Measurements from ENCODE around the gene ATP6V0E2. TPM values are rescaled to one million over a fixed set of nuclear protein-coding genes. Genes with fewer than 3 reads are reported as not detected.
A peak's percentile ranks its signal among the peaks of the same experiment; 100 is the strongest.

ATP6V0E2 gene
- total RNA-seq: 132 and 220 TPM in 2 replicates
- 115 and 116 TPM in 2 replicates for polyA plus RNA-seq

- DNase-seq (ENCODE audit: low read depth in 1 of 2, low spot score in 1 of 2): peak; percentile 92 to 97
- H3K4me1 ChIP-seq (ENCODE audit: low read depth): no peaks in the 10 kb centered on the region
- no peak for TF ChIP-seq CTCF (IDR thresholded peaks at IDR 0.05; ENCODE audit: low read depth, low read length)
- H3K27me3 ChIP-seq: peaks cover 17% of the 10 kb centered on the region
- peak within 1 kb of the TSS; percentile 62 for H3K4me3 ChIP-seq
- H3K36me3 ChIP-seq: no peaks in the 10 kb centered on the region
- H3K9me3 ChIP-seq (ENCODE audit: low read depth): no peaks in the 10 kb centered on the region
- H3K27ac ChIP-seq: peak within 1 kb of the TSS; percentile 60
Measured at GRCh38 chr7:149873074-149873969, at the start of gene ATP6V0E2. TSS of gene ATP6V0E2 (plus strand) at chr7:149873969. CDS start at chr7:149874066, 97 bp downstream.

GRCh38 chr7:149824301-149824741 is 49.4 kb upstream of the ATP6V0E2 start:
- Histone ChIP-seq H3K4me3 (no peak overlapping the region), H3K27me3 (no peaks in the 10 kb centered on the region), H3K36me3 (peaks cover 4% of the 10 kb centered on the region), H3K4me1 (ENCODE audit: low read depth) (no peaks in the 10 kb centered on the region), H3K9me3 (ENCODE audit: low read depth) (no peaks in the 10 kb centered on the region), H3K27ac (no peak overlapping the region)
- DNase-seq (ENCODE audit: low read depth in 1 of 2, low spot score in 1 of 2): no peak
- no peak for TF ChIP-seq CTCF (IDR thresholded peaks at IDR 0.05; ENCODE audit: low read depth, low read length)

- Histone ChIP-seq H3K27me3 (no peaks in the 10 kb centered on the region), H3K9me3 (ENCODE audit: low read depth) (no peaks in the 10 kb centered on the region), H3K36me3 (peaks cover 4% of the 10 kb centered on the region), H3K27ac (no peak overlapping the region), H3K4me3 (no peak overlapping the region), H3K4me1 (ENCODE audit: low read depth) (no peaks in the 10 kb centered on the region)
- no peak for DNase-seq (ENCODE audit: low read depth in 1 of 2, low spot score in 1 of 2)
- TF ChIP-seq CTCF (IDR thresholded peaks at IDR 0.05; ENCODE audit: low read depth, low read length): no peak
Measured at GRCh38 chr7:149824748-149825566, 48.8 kb upstream of the ATP6V0E2 start.

DNA sequence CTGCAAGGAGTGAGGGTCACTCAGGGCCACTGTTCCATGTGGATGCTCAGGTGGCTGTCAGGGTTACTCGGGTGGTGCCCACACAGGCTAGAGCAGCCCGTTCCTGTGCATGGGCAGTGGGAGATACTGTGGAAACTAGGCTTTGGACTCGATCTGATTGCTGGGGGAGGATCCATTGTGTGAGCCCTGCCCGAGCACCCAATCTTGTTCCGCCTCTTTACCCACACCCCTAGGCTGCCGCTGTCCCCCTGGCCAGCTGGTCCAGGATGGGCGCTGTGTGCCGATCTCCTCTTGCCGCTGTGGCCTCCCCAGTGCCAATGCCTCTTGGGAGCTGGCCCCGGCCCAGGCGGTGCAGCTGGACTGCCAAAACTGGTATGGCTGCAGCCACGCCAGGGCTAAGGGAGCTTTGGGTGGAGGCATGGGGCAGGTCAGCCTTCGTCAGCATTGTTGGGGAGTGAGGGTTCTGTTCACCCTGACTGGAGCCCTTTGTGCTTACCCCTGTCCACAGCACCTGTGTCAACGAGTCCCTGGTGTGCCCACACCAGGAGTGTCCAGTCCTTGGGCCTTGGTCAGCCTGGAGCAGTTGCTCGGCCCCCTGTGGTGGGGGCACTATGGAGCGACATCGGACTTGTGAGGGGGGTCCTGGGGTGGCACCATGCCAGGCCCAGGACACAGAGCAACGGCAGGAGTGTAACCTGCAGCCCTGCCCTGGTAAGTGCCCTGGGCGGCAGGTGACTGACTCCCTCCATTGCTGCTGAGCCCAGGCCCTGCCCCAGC is 48.0 kb upstream of the ATP6V0E2 start:
- Histone ChIP-seq H3K4me1 (ENCODE audit: low read depth) (no peaks in the 10 kb centered on the region), H3K36me3 (peaks cover 4% of the 10 kb centered on the region), H3K4me3 (no peak overlapping the region), H3K9me3 (ENCODE audit: low read depth) (no peaks in the 10 kb centered on the region), H3K27me3 (no peaks in the 10 kb centered on the region), H3K27ac (no peak overlapping the region)
- no peak for TF ChIP-seq CTCF (IDR thresholded peaks at IDR 0.05; ENCODE audit: low read depth, low read length)
- DNase-seq (ENCODE audit: low read depth in 1 of 2, low spot score in 1 of 2): no peak

Measured in cardiac muscle cell (in vitro differentiated cells and primary cell).